DOHH2 (cell line): ENCODE measurements around the gene PARP14.

Experiments
- EZH2phosphoT487 ChIP-seq: fragments of 200-600 bp; sonication (generic); IDR thresholded peaks from 2 replicates; pipeline ENCODE4 v1.6.1; 2017; ENCODE audit warnings: borderline replicate concordance, mild to moderate bottlenecking, antibody characterized with exemption, low read length, moderate library complexity, mixed read lengths
- TF ChIP-seq, protein P1 (sequence below): fragments of 200-600 bp; sonication (generic); IDR thresholded peaks from one replicate; pipeline ENCODE4 v1.5.1; 2014; ENCODE audit warnings: antibody characterized with exemption, mild to moderate bottlenecking, low read depth, low read length; ENCODE audit not compliant: poor library complexity, severe bottlenecking

DNA sequence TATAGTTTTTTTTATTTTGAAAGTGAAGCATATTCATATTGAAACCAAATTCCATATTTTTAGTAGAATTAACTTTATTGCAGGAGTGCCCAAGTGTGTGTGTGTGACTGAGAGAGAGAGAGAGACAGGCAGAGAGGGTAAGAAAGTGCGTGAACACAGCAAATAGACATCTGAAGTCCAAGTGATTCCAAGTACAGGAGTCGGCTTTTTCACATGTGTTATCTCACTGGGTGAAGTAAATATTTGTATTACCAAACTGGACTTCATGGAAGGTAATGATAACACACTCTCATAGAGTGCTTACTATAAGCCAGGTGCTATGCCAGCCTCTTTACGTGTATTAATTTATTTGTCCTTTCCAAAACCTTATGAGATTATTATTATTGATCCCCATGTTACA lies 12.0 kb downstream of the PARP14 start:
- TF ChIP-seq, protein P1, sequence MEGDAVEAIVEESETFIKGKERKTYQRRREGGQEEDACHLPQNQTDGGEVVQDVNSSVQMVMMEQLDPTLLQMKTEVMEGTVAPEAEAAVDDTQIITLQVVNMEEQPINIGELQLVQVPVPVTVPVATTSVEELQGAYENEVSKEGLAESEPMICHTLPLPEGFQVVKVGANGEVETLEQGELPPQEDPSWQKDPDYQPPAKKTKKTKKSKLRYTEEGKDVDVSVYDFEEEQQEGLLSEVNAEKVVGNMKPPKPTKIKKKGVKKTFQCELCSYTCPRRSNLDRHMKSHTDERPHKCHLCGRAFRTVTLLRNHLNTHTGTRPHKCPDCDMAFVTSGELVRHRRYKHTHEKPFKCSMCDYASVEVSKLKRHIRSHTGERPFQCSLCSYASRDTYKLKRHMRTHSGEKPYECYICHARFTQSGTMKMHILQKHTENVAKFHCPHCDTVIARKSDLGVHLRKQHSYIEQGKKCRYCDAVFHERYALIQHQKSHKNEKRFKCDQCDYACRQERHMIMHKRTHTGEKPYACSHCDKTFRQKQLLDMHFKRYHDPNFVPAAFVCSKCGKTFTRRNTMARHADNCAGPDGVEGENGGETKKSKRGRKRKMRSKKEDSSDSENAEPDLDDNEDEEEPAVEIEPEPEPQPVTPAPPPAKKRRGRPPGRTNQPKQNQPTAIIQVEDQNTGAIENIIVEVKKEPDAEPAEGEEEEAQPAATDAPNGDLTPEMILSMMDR, result no peak
- no peak for TF ChIP-seq EZH2phosphoT487
